COLO668 (cell line): ENCODE results near the gene FAM241A.
"Not testable (repeated sequence)": the region's sequence is repeated elsewhere in the genome, so short reads cannot be mapped to it uniquely, and the experiment has no call there.

Experiments used
- DNase-seq: peaks from one replicate; lab custom pipeline; 2025; ENCODE audit not compliant: unreplicated experiment; lab: John Stamatoyannopoulos, UW

Gene FAM241A

GRCh38 chr4:112145326-112145789, at the start of gene FAM241A:
Gene FAM241A, plus strand, starts transcription at chr4:112145454. Its CDS starts 127 bp downstream, at chr4:112145581.
- peak; percentile 81 for DNase-seq

- no peak for DNase-seq
These were observed 46.3 kb upstream of the FAM241A start for GRCh38 chr4:112098841-112099530.

- no peak for DNase-seq
These were observed 45.5 kb upstream of the FAM241A start for GRCh38 chr4:112099701-112100297.

- DNase-seq = no peak
These were observed 42.3 kb upstream of the FAM241A start for GRCh38 chr4:112102875-112103370.

GRCh38 chr4:112105201-112105969, 39.9 kb upstream of the FAM241A start:
- DNase-seq = no peak

- DNase-seq = no peak
These were observed 35.7 kb upstream of the FAM241A start for GRCh38 chr4:112109360-112110058.

- no peak for DNase-seq
These were observed 35.2 kb upstream of the FAM241A start for GRCh38 chr4:112110059-112110425.

GRCh38 chr4:112111306-112111705, 33.9 kb upstream of the FAM241A start:
- DNase-seq = no peak

GRCh38 chr4:112112095-112112494, 33.2 kb upstream of the FAM241A start:
- not testable (repeated sequence) for DNase-seq

GRCh38 chr4:112112590-112113170, 32.6 kb upstream of the FAM241A start:
- peak; percentile 14 for DNase-seq

- no peak for DNase-seq
These were observed 31.4 kb upstream of the FAM241A start for GRCh38 chr4:112113864-112114263.

GRCh38 chr4:112114452-112114851, 30.8 kb upstream of the FAM241A start:
- DNase-seq = no peak

- no peak for DNase-seq
These were observed 26.4 kb upstream of the FAM241A start for GRCh38 chr4:112118742-112119352.

- no peak for DNase-seq
These were observed 25.9 kb upstream of the FAM241A start for GRCh38 chr4:112119353-112119783.

- no peak for DNase-seq
These were observed 25.2 kb upstream of the FAM241A start for GRCh38 chr4:112120021-112120420.

- DNase-seq = no peak
These were observed 19.8 kb upstream of the FAM241A start for GRCh38 chr4:112125416-112125815.

GRCh38 chr4:112127048-112127637, 18.1 kb upstream of the FAM241A start:
- DNase-seq = no peak

- no peak for DNase-seq
These were observed 17.5 kb upstream of the FAM241A start for GRCh38 chr4:112127803-112128202.

GRCh38 chr4:112128452-112128851, 16.8 kb upstream of the FAM241A start:
- DNase-seq = no peak

GRCh38 chr4:112130906-112131305, 14.3 kb upstream of the FAM241A start:
- no peak for DNase-seq
